K562 (cell line): ENCODE measurements around the gene CALD1. TPM values are rescaled to one million over a fixed set of nuclear protein-coding genes. Genes with fewer than 3 reads are reported as not detected.

Experiments
- ATAC-seq: fragments of 200-7000 bp; cut with Tn5 transposase; 3 replicates; pipeline ENCODE4 v1.9.1; 2020; ENCODE audit warnings: moderate library complexity
- BruUV-seq: library from RNA; stranded (reverse); fragments of 400-500 nt; replicated peaks from 2 replicates; lab custom pipeline; 2021; lab: Mats Ljungman, UMichigan
- CTCF ChIA-PET: fragments of 300-600 bp; formaldehyde crosslinking; extraction: SDS; loops from one replicate; lab custom pipeline; 2021; ENCODE audit warnings: low intra/inter-chr PET ratio; lab: Yijun Ruan, JAX
- POLR2A ChIA-PET: fragments of 300-600, 350-650 bp; sonication (Branson Sonifier 250); formaldehyde crosslinking; extraction: SDS; loops from one replicate; lab custom pipeline; 2021; ENCODE audit warnings: antibody characterized with exemption, inconsistent platforms; lab: Yijun Ruan, JAX
- DNase-seq, 4 experiments: peaks; one replicate each; pipeline versions ENCODE4 v3.0.0 to v3.0.0-alpha.2; 2011 to 2018; ENCODE audit warnings: low spot score in 3 of 4, mixed read lengths in 3 of 4; ENCODE audit errors: extremely low read depth in 1 of 4
- FAIRE-seq: peaks from 2 replicates; lab custom pipeline; 2011; peaks lifted over from hg19 to GRCh38; lab: Jason Lieb, UNC
- H2AFZ ChIP-seq: 2 replicates; pipeline ENCODE4 v1.6.0; 2011; ENCODE audit warnings: low read depth, low read length, control low read depth, inconsistent platforms
- H3K27ac ChIP-seq: fragments of 200-600 bp; 3 replicates; pipeline ENCODE4 v1.8.0; 2011; ENCODE audit warnings: low read depth, mild to moderate bottlenecking, control low read depth, inconsistent platforms, low read length, moderate library complexity, mixed read lengths; ENCODE audit errors: extremely low read depth
- H3K27me3 ChIP-seq, 2 experiments: fragments of 300-600 bp in 1 of 2; 2 replicates in 1 of 2; 3 replicates in 1 of 2; pipeline versions ENCODE4 v1.6.0 to v1.8.0; 2011; ENCODE audit warnings: inconsistent platforms in 2 of 2, low read length in 2 of 2, mild to moderate bottlenecking in 1 of 2, mixed read lengths in 1 of 2, moderate library complexity in 1 of 2; ENCODE audit not compliant: control insufficient read depth in 2 of 2, insufficient read depth in 2 of 2
- H3K36me3 ChIP-seq: fragments of 300-600 bp; 3 replicates; pipeline ENCODE4 v1.8.0; 2011; ENCODE audit warnings: mild to moderate bottlenecking, low read length, inconsistent platforms; ENCODE audit not compliant: control insufficient read depth, insufficient read depth
- H3K4me1 ChIP-seq, 2 experiments: fragments of 200-600 bp in 1 of 2; replicated peaks in 1 of 2; 2 replicates in 1 of 2; 3 replicates in 1 of 2; pipeline versions ENCODE4 v1.5.1 to v1.8.0; 2011; ENCODE audit warnings: inconsistent platforms in 2 of 2, low read length in 2 of 2, mild to moderate bottlenecking in 1 of 2, mixed read lengths in 1 of 2, moderate library complexity in 1 of 2; ENCODE audit not compliant: control insufficient read depth in 2 of 2, insufficient read depth in 2 of 2
- H3K4me2 ChIP-seq: 2 replicates; pipeline ENCODE4 v1.6.1; 2011; ENCODE audit warnings: low read length, control low read depth, inconsistent platforms, mixed read lengths; ENCODE audit not compliant: insufficient read depth
- H3K4me3 ChIP-seq: fragments of 200-600 bp; sonication (generic), shearing (Covaris generic); 2 replicates; pipeline ENCODE4 v1.5.1; 2016; ENCODE audit warnings: control low read depth, inconsistent platforms
- H3K79me2 ChIP-seq: fragments of 200-600 bp; 3 replicates; pipeline ENCODE4 v1.8.0; 2011; ENCODE audit warnings: low read length, inconsistent platforms; ENCODE audit not compliant: control insufficient read depth, insufficient read depth
- H3K9ac ChIP-seq, 2 experiments: 2 replicates each; pipeline versions ENCODE4 v1.6.0 to v1.6.1; 2011; ENCODE audit warnings: low read depth in 2 of 2, low read length in 2 of 2, control low read depth in 1 of 2, inconsistent platforms in 1 of 2, mild to moderate bottlenecking in 1 of 2, mixed read lengths in 1 of 2; ENCODE audit not compliant: insufficient read depth in 1 of 2
- H3K9me1 ChIP-seq: one replicate; pipeline ENCODE4 v1.6.0; 2011; ENCODE audit warnings: inconsistent platforms, mild to moderate bottlenecking, low read length, moderate library complexity; ENCODE audit not compliant: control insufficient read depth, insufficient read depth
- H3K9me3 ChIP-seq: replicated peaks from 2 replicates; pipeline ENCODE4 v1.5.1; 2011; ENCODE audit warnings: low read depth, low read length, inconsistent platforms; ENCODE audit not compliant: control insufficient read depth, insufficient read depth
- H4K20me1 ChIP-seq: replicated peaks from 2 replicates; pipeline ENCODE4 v1.6.1; 2011; ENCODE audit warnings: low read length, inconsistent platforms, mixed read lengths; ENCODE audit not compliant: control insufficient read depth, insufficient read depth
- SETDB1 ChIP-seq: IDR thresholded peaks from one replicate; pipeline ENCODE4 v1.6.1; 2012; ENCODE audit warnings: low read length, control low read depth, inconsistent platforms
- SMARCE1 ChIP-seq: fragments of 450-650 bp; IDR thresholded peaks from 2 replicates; pipeline ENCODE4 v1.7.1; 2016; ENCODE audit warnings: mild to moderate bottlenecking
- TFAP4 ChIP-seq: sonication (generic); formaldehyde crosslinking; IDR thresholded peaks from 2 replicates; pipeline ENCODE4 v1.8.0; 2022; ENCODE audit warnings: missing genetic modification reagents, mild to moderate bottlenecking, moderate library complexity, borderline replicate concordance
- ZBTB8A ChIP-seq: fragments of 450-650 bp; IDR thresholded peaks from 2 replicates; pipeline ENCODE4 v1.6.1; 2018; ENCODE audit warnings: mild to moderate bottlenecking, moderate library complexity; ENCODE audit not compliant: partially characterized antibody
- WGBS: fragments of 100-300 bp; shearing (Covaris generic); methylation state at CpG from one replicate; pipeline ENCODE4 v1.1.6; 2016; ENCODE audit warnings: low coverage, mixed read lengths; ENCODE audit not compliant: insufficient coverage; ENCODE audit errors: missing lambda C conversion rate; 5-methylcytosine and 5-hydroxymethylcytosine counted together
- in situ Hi-C: fragments of 300-500 bp; cut with MboI; formaldehyde crosslinking; loops from 4 replicates; pipeline ENCODE4 v1.15.0; 2018; ENCODE audit warnings: inconsistent platforms, mixed read lengths
- intact Hi-C: fragments of 100-400 bp; cut with micrococcal nuclease; formaldehyde crosslinking; loops from 2 replicates; pipeline ENCODE4 v1.14.2; 2022
- polyA plus RNA-seq, 8 experiments: library from polyadenylated mRNA; depleted of rRNA in 4 of 8; stranded (reverse) in 5 of 8; unstranded in 3 of 8; fragments of >200 nt; fragmentation: Nextera tagmentation in 2 of 8; fragmentation: Illumina TruSeq in 1 of 8; extraction: Ambion mirVana in 2 of 8; extraction: Trizol in 1 of 8; gene quantifications; 2 replicates each; pipeline versions ENCODE4 v1.2.1 to v1.2.3, GENCODE V29; 2011 to 2014; ENCODE audit warnings: inconsistent platforms in 1 of 8, missing spikeins in 1 of 8
- total RNA-seq, 7 experiments: library from RNA; depleted of rRNA in 6 of 7; stranded (reverse); fragments of >200 nt in 6 of 7; fragmentation: Illumina TruSeq in 2 of 7; extraction: Trizol in 2 of 7; gene quantifications; 2 replicates each; pipeline versions ENCODE4 v1.2.1 to v1.2.3, GENCODE V29; 2011 to 2021; ENCODE audit warnings: low replicate concordance in 1 of 7

The CALD1 gene
- total and polyA plus RNA-seq, 9 of the 15 experiments (the other 6 are each of a cell fraction or from before 2014, with no cell fraction given), result 0.40 TPM; not detected in 8

GRCh38 chr7:134857958-134858357 lies 78.5 kb downstream of the CALD1 start (continued):
- TF ChIP-seq TFAP4 (CRISPR knock-in tag) (no peak), SMARCE1 (no peak), ZBTB8A (no peak)

- no peak overlapping the region for H3K4me3 ChIP-seq
- no peaks in the 10 kb centered on the region for H4K20me1 ChIP-seq
- H3K4me1 ChIP-seq, result peaks cover 0 to 16% of the 10 kb centered on the region in 2 experiments; a peak in 1 of 5 replicates
- H2AFZ ChIP-seq, result no peak overlapping the region
- no TSS peak for BruUV-seq
- peaks cover 8 to 18% of the 10 kb centered on the region in 2 experiments; a peak in 3 of 5 replicates for H3K27me3 ChIP-seq
- no peak overlapping the region for H3K9ac ChIP-seq
- POLR2A ChIA-PET, result no interaction called here
- TF ChIP-seq SETDB1, result no peak
- in situ Hi-C loops (no loop called here), intact Hi-C loops (no loop called here)
- no peaks in the 10 kb centered on the region for H3K9me3 ChIP-seq
- ATAC-seq (no peak), FAIRE-seq (no peak), DNase-seq (no peak)
- H3K9me1 ChIP-seq, result no peaks in the 10 kb centered on the region
- 4% methylated on average over 1 of the region's 1 CpG for WGBS
- no peaks in the 10 kb centered on the region for H3K36me3 ChIP-seq
- H3K4me2 ChIP-seq, result no peak overlapping the region
- H3K27ac ChIP-seq, result no peak overlapping the region
- no peaks in the 10 kb centered on the region for H3K79me2 ChIP-seq
- CTCF ChIA-PET, result no interaction called here
These were observed 80.3 kb downstream of the CALD1 start for GRCh38 chr7:134859783-134860182.
